ENCODE measurements around the gene SYNJ1. TPM values are rescaled to one million over a fixed set of nuclear protein-coding genes. Genes with fewer than 3 reads are reported as not detected.
"Not testable (repeated sequence)": the region's sequence is repeated elsewhere in the genome, so short reads cannot be mapped to it uniquely, and the experiment has no call there.

Gene SYNJ1, protein sequence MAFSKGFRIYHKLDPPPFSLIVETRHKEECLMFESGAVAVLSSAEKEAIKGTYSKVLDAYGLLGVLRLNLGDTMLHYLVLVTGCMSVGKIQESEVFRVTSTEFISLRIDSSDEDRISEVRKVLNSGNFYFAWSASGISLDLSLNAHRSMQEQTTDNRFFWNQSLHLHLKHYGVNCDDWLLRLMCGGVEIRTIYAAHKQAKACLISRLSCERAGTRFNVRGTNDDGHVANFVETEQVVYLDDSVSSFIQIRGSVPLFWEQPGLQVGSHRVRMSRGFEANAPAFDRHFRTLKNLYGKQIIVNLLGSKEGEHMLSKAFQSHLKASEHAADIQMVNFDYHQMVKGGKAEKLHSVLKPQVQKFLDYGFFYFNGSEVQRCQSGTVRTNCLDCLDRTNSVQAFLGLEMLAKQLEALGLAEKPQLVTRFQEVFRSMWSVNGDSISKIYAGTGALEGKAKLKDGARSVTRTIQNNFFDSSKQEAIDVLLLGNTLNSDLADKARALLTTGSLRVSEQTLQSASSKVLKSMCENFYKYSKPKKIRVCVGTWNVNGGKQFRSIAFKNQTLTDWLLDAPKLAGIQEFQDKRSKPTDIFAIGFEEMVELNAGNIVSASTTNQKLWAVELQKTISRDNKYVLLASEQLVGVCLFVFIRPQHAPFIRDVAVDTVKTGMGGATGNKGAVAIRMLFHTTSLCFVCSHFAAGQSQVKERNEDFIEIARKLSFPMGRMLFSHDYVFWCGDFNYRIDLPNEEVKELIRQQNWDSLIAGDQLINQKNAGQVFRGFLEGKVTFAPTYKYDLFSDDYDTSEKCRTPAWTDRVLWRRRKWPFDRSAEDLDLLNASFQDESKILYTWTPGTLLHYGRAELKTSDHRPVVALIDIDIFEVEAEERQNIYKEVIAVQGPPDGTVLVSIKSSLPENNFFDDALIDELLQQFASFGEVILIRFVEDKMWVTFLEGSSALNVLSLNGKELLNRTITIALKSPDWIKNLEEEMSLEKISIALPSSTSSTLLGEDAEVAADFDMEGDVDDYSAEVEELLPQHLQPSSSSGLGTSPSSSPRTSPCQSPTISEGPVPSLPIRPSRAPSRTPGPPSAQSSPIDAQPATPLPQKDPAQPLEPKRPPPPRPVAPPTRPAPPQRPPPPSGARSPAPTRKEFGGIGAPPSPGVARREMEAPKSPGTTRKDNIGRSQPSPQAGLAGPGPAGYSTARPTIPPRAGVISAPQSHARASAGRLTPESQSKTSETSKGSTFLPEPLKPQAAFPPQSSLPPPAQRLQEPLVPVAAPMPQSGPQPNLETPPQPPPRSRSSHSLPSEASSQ (N-terminal part only)
- 10 to 100 TPM; 10.8 to 11.8 (median 11.6) TPM for total RNA-seq

DNA sequence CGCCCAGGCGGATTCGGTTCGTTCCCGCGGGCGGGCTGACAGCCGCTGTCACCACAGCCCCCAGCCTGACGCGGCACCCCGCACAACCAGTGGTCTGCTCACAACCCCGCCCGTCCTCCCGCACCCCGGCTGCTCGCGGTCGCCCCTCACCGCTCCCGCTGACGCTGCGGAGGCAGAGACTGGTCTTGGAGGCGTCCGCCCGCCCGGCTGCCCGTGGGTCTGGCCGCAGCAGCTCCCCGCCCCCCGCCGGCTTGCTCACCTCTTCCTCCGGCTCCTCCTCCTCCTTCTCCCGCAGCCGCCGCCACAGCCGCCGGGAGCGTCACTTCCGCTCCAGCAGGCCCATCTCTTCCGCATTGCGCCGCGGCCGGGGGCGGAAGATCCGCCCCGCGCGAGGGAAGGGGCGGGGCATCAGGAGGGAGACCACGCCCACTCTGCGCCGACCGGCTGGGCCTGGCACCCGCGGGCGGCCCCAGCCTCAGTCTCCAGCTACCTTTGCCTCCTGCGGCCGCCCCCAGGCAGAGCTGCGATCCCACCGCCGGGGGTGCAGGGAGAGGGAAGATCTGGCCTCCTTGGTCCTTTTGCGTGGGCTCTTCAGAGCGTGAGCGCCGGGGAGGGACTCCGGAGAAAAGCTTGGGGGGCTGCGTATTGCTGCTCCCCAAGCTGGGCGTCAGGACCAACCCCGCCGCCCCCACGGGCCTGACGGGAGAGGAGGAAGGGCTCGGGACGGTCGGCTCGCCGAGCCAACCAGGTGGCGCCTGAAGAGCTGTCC, at the start of gene SYNJ1:
Gene SYNJ1 (minus strand): TSS at position 327 of the 769 bp plus-strand sequence. CDS start 1,118 bp downstream, outside the sequence.
- ATAC-seq (peak; percentile 91 to 93), DNase-seq (peak; percentile 92)
- Mint-ChIP-seq H3K4me1 (ENCODE audit: low read depth) (peaks cover 52% of the 10 kb centered on the region), H3K36me3 (ENCODE audit: insufficient read depth) (no peaks in the 10 kb centered on the region), H3K9me3 (no peaks in the 10 kb centered on the region), H3K4me3 (peak within 1 kb of the TSS; percentile 93), H3K27me3 (ENCODE audit: low read depth) (no peaks in the 10 kb centered on the region)

DNA sequence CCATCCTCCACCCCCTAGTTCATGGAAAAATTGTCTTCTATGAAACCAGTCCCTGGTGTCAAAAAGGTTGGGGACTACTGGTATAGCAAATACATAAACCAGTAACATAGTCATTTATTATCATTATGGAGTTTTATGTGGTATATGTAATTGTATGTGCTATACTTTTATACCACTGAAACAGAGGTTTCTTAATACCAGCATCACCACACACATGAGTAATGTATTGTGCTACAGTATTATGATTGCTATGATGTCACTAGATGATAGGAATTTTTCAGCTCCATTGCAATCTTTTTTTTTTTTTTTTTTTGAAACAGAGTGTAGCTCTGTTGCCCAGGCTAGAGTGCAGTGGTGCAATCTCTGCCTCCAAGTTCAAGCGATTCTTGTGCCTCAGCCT, 49.5 kb upstream of the SYNJ1 start:
- Mint-ChIP-seq H3K9me3 (no peaks in the 10 kb centered on the region), H3K27me3 (ENCODE audit: low read depth) (no peaks in the 10 kb centered on the region), H3K4me3 (no peak overlapping the region), H3K4me1 (ENCODE audit: low read depth) (peaks cover 12% of the 10 kb centered on the region), H3K36me3 (ENCODE audit: insufficient read depth) (no peaks in the 10 kb centered on the region)
- DNase-seq: no peak
- ATAC-seq: peak; percentile 52 to 74

DNA sequence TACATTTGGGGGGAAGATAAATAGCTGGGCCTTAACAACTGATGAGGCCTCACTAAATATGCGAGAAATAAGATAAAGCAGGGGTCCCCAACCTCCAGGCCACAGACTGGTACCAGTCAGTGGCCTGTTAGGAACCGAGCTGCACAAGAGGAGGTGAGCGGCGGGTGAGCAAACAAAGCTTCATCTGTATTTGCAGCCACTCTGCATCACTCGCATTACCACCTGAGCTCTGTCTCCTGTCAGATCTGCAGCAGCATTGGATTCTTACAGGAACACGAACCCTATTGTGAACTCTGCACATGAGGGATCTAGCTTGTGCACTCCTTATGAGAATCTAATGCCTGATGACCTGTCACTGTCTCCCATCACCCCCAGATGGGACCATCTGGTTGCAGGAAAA, 48.9 kb upstream of the SYNJ1 start:
- Mint-ChIP-seq H3K36me3 (ENCODE audit: insufficient read depth) (no peaks in the 10 kb centered on the region), H3K9me3 (no peaks in the 10 kb centered on the region), H3K4me3 (no peak overlapping the region), H3K4me1 (ENCODE audit: low read depth) (peaks cover 14% of the 10 kb centered on the region), H3K27me3 (ENCODE audit: low read depth) (no peaks in the 10 kb centered on the region)
- ATAC-seq: no peak
- DNase-seq: no peak

DNA sequence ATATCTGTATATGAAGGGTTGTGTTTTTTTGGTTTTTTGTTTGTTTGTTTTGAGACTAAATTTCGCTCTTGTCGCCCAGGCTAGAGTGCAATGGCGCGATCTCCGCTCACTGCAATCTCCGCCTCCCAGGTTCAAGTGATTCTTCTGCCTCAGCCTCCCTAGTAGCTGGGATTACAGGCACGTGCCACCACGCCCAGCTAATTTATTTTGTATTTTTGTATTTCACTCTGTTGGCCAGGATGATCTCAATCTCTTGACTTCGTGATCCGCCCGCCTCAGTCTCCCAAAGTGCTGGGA, 45.2 kb upstream of the SYNJ1 start:
- peak overlapping the region; percentile 86 for H3K4me3 Mint-ChIP-seq
- H3K27me3 Mint-ChIP-seq (ENCODE audit: low read depth); DNase-seq; ATAC-seq; H3K9me3 Mint-ChIP-seq: not testable (repeated sequence)
- peaks cover 16% of the 10 kb centered on the region for H3K36me3 Mint-ChIP-seq (ENCODE audit: insufficient read depth)
- peaks cover 42% of the 10 kb centered on the region for H3K4me1 Mint-ChIP-seq (ENCODE audit: low read depth)

DNA sequence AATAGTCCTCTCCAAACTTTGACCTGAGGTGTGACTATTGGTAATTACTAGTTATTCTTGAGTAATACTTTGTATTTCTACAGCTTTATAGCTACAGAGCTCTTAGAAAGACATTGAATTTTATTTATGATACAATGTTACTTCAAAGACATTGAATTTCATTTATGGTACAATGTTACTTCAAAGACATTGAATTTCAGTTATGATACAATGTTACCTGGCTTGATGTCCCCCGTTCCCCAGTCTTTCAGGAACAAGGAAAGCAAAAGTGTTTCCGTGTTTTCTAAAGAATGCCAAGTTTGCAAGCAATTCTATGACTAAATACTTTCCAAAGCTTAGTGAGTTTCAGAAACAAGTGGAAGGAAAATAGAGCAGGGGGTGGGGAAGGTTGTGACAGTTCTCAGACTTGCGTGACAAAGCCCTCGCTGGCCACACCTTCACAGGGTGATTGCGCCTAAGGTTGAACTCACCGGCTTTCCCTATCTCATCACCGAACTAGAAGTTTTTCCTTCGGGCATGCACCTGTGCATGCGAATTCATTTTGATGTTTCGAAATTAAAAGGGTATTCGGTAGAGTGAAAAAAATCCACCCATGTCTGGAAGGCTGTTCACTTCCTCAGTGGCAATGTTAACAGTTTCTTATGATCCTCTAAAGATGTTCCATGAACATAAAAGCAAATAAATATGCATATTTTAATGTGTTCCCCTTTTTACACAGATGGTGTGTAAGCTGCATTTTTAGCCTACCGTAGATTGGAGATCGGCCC, 44.7 kb upstream of the SYNJ1 start:
- H3K4me1 Mint-ChIP-seq (ENCODE audit: low read depth): peaks cover 47% of the 10 kb centered on the region
- H3K4me3 Mint-ChIP-seq: peak overlapping the region; percentile 86
- H3K27me3 Mint-ChIP-seq (ENCODE audit: low read depth): peaks cover 2% of the 10 kb centered on the region
- H3K36me3 Mint-ChIP-seq (ENCODE audit: insufficient read depth): peaks cover 21% of the 10 kb centered on the region
- peak; percentile 56 to 59 for ATAC-seq
- no peaks in the 10 kb centered on the region for H3K9me3 Mint-ChIP-seq
- peak; percentile 61 for DNase-seq

DNA sequence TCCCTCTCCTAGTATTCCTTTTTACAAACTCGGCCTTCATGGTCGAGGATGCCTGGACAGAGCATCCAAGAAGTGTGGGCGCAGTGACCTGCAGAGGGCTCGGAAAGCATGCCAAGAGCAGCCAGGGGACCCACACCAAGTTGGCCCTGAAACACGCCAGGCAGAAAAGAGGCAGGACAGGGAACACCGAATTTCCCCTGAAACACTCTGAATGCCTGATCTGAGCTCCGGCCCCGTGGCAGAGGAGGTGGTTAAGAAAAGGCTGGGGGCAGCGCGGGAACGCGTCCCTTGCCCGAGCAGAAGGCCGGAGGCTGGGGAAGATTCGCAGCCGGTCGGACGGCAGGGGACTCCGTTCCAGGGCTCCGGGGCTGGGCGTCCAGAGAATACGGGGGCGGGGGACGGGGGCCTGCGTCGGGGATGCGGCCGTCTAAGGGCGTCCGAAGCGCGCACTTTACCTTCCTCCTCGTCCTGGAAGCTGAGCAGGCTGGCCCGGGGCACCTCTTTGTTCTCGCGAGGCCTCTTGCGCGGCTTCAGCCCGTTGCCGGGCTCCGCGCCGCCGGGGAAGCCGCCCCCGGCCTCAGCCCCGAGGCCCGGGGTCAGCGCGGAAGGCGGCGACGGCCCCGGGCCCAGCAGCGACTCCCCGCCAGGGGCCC, 43.2 kb upstream of the SYNJ1 start:
- no peak for DNase-seq
- peak; percentile 37 to 42 for ATAC-seq
- no peaks in the 10 kb centered on the region for H3K9me3 Mint-ChIP-seq
- H3K27me3 Mint-ChIP-seq (ENCODE audit: low read depth): peaks cover 2% of the 10 kb centered on the region
- peaks cover 34% of the 10 kb centered on the region for H3K36me3 Mint-ChIP-seq (ENCODE audit: insufficient read depth)
- H3K4me3 Mint-ChIP-seq: peak overlapping the region; percentile 99
- peaks cover 60% of the 10 kb centered on the region for H3K4me1 Mint-ChIP-seq (ENCODE audit: low read depth)

DNA sequence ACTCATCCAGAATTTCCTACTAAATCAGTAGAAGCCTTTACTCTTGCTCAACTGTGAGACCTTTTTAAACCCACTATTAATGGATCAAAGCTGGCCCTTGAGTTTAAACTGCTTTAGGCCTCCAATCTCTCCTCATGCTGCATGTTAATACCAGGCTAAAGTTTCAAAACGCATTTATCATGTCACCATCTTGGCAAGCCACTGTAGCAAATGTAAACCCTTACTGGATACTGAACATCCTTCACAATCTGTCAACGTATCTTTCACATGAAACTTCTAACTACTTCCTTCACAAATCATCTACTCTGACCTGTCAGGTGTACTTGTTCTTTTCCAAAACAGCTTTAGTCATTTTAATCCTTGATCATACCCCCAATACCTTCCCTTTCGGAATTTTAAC, 40.7 kb upstream of the SYNJ1 start:
- no peak for ATAC-seq
- peaks cover 2% of the 10 kb centered on the region for H3K27me3 Mint-ChIP-seq (ENCODE audit: low read depth)
- no peak for DNase-seq
- H3K9me3 Mint-ChIP-seq: no peaks in the 10 kb centered on the region
- peaks cover 46% of the 10 kb centered on the region for H3K36me3 Mint-ChIP-seq (ENCODE audit: insufficient read depth)
- peak overlapping the region; percentile 99 for H3K4me3 Mint-ChIP-seq
- peaks cover 74% of the 10 kb centered on the region for H3K4me1 Mint-ChIP-seq (ENCODE audit: low read depth)

DNA sequence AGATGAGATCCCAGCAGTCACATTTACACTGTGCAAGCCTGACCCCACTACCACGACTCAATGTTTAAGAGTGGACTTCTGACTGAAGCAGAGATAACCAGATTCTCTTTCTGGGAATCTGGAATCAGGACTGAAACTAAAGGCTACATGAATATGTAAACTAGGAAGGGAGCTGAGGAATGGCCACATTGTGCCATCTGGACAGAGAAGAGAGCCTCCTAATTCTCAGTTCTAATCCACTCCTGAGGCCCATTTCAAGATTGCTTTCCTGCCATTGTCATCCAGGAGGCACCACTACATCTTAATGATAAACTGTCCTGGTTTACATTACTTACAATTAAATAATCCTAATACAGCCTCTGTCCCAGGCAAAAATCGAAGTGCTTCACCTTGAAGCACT, 37.2 kb upstream of the SYNJ1 start:
- H3K27me3 Mint-ChIP-seq (ENCODE audit: low read depth): no peaks in the 10 kb centered on the region
- H3K4me3 Mint-ChIP-seq: no peak overlapping the region
- H3K36me3 Mint-ChIP-seq (ENCODE audit: insufficient read depth): peaks cover 64% of the 10 kb centered on the region
- H3K9me3 Mint-ChIP-seq: no peaks in the 10 kb centered on the region
- no peak for ATAC-seq
- no peak for DNase-seq
- H3K4me1 Mint-ChIP-seq (ENCODE audit: low read depth): peaks cover 57% of the 10 kb centered on the region

DNA sequence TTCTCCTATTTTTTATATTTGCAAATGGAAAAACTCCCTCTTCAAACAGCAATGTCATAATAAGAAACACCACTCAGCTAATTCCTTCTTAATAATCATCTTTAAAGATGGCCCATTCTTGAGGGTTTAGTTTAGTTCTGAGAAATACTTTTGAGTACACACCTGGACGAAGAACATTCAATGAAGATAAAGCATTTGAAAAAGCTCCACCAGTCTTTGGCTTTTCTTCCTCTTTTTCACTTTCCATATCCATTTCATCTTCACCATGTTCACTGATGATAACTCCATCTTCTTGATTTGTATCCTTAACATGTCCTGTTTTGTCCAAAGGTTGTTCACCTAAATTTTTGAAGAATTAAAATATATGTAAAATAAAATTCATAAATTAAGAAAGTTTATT, 36.4 kb upstream of the SYNJ1 start:
- DNase-seq (no peak), ATAC-seq (no peak)
- Mint-ChIP-seq H3K36me3 (ENCODE audit: insufficient read depth) (peaks cover 69% of the 10 kb centered on the region), H3K27me3 (ENCODE audit: low read depth) (no peaks in the 10 kb centered on the region), H3K4me3 (no peak overlapping the region), H3K9me3 (no peaks in the 10 kb centered on the region), H3K4me1 (ENCODE audit: low read depth) (peaks cover 48% of the 10 kb centered on the region)

DNA sequence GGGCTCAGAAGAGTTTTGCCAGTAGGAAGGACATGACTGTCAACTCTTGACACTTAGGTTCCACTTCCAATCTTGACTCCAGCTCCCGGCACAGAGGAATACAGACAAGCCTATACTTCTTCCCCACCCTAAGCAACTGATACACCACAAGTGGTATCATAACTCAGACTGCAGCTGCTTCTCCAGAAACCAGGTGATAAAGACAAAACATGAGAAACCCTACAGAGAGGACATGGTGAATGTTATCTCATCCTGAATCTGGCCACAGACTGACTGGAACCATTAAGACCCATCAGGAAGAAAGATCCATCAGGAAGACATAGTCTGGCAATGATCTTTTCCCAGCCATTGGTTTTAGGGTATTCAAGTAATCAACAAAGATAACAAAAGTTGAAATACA, 30.0 kb upstream of the SYNJ1 start:
- no peak for DNase-seq
- Mint-ChIP-seq H3K4me3 (no peak overlapping the region), H3K9me3 (no peaks in the 10 kb centered on the region), H3K36me3 (ENCODE audit: insufficient read depth) (peaks cover 61% of the 10 kb centered on the region), H3K4me1 (ENCODE audit: low read depth) (no peaks in the 10 kb centered on the region), H3K27me3 (ENCODE audit: low read depth) (no peaks in the 10 kb centered on the region)
- no peak for ATAC-seq

DNA sequence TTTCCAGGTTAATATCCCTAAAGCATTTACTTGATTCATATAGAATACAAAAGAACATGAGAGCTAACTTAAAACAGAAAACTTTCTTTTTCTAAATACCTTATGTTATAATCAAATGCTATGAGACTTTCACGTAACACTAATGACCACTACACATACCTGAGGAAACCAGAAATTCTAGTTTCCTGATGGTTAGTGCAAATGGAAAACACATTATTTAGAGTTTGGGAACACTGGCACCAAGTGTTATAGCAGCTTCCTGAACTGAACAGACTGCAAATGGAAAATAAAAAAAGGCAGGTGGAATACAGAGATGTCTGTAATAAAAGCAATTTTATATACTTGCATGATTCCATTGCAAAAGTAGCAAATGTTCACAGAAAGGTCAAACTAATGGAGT, 28.3 kb upstream of the SYNJ1 start:
- H3K9me3 Mint-ChIP-seq: no peaks in the 10 kb centered on the region
- no peak for ATAC-seq

DNA sequence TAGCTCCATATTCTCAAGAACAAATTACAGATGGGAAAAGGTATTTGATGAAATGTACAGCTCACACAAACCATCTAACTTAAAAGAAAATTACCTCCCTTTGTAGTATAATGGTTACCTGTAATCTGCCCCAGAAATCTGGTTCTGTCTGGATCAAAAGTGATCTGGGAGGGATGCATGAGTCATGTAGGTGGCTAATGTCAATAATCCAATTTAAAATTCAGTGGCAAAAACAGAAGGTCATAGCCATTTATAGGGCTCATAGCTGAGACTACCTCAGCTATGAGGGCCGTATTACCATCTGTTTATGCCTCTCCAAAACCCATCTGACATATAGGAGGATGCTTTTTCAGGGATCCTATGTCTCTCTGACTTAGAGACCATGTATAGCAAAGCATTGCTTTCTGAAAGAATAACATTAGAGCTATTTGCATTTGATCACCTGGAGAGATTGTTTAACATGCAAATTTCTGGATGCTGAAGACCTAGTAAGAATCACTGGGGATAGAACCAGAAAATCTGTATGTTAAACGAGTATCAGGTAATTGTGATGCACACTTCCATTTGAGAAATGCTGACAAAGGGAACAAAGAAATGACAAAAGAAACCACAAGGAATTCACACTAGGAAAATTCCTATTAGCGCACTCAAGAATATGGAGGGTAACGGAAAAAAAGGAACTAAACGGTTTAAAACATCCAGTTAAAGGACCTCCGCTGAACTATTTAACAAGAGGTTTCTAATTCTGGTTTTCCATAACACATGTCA, 26.2 kb upstream of the SYNJ1 start:
- H3K27me3 Mint-ChIP-seq (ENCODE audit: low read depth): no peaks in the 10 kb centered on the region
- H3K9me3 Mint-ChIP-seq: no peaks in the 10 kb centered on the region
- H3K4me3 Mint-ChIP-seq: no peak overlapping the region
- DNase-seq (no peak), ATAC-seq (no peak)
- H3K4me1 Mint-ChIP-seq (ENCODE audit: low read depth): peaks cover 5% of the 10 kb centered on the region
- H3K36me3 Mint-ChIP-seq (ENCODE audit: insufficient read depth): peaks cover 60% of the 10 kb centered on the region

More for the DNA sequence above, 28.3 kb upstream of the SYNJ1 start:
- no peak for DNase-seq
- H3K4me1 Mint-ChIP-seq (ENCODE audit: low read depth): peaks cover 1% of the 10 kb centered on the region
- H3K36me3 Mint-ChIP-seq (ENCODE audit: insufficient read depth): peaks cover 63% of the 10 kb centered on the region
- H3K27me3 Mint-ChIP-seq (ENCODE audit: low read depth): no peaks in the 10 kb centered on the region
- H3K4me3 Mint-ChIP-seq: no peak overlapping the region
